Smooth muscle cell (in vitro differentiated cells): Measurements from ENCODE around the gene CTAGE1. TPM values are rescaled to one million over a fixed set of nuclear protein-coding genes. Genes with fewer than 3 reads are reported as not detected.

Experiments used
- DNase-seq: peaks from one replicate; lab custom pipeline; 2025; ENCODE audit not compliant: unreplicated experiment; lab: John Stamatoyannopoulos, UW
- H2AFZ ChIP-seq: fragments of 200-600 bp; sonication (generic); 2 replicates; pipeline ENCODE4 v1.6.0; 2016; ENCODE audit warnings: antibody characterized with exemption, low read depth, mild to moderate bottlenecking
- H3F3A ChIP-seq: fragments of 200-600 bp; sonication (generic); 2 replicates; pipeline ENCODE4 v1.6.0; 2017; ENCODE audit warnings: antibody characterized with exemption, low read depth
- H3K27ac ChIP-seq: fragments of 200-600 bp; sonication (generic); 2 replicates; pipeline ENCODE4 v1.5.1; 2016; ENCODE audit warnings: low read depth, mild to moderate bottlenecking
- H3K27me3 ChIP-seq: fragments of 200-600 bp; sonication (generic); 2 replicates; pipeline ENCODE4 v1.6.1; 2016; ENCODE audit warnings: low read depth, mild to moderate bottlenecking
- H3K36me3 ChIP-seq: fragments of 200-600 bp; sonication (generic); 2 replicates; pipeline ENCODE4 v1.5.1; 2016; ENCODE audit warnings: low read depth
- H3K4me1 ChIP-seq: fragments of 200-600 bp; sonication (generic); 2 replicates; pipeline ENCODE4 v1.5.1; 2016; ENCODE audit warnings: low read depth
- H3K4me2 ChIP-seq: fragments of 200-600 bp; sonication (generic); 2 replicates; pipeline ENCODE4 v1.6.0; 2016; ENCODE audit warnings: mild to moderate bottlenecking
- H3K4me3 ChIP-seq: fragments of 200-600 bp; sonication (generic); 2 replicates; pipeline ENCODE4 v1.5.1; 2016; ENCODE audit warnings: mild to moderate bottlenecking
- H3K79me2 ChIP-seq: fragments of 200-600 bp; sonication (generic); 2 replicates; pipeline ENCODE4 v1.6.0; 2016; ENCODE audit warnings: low read depth, mild to moderate bottlenecking
- H3K9ac ChIP-seq: fragments of 200-600 bp; sonication (generic); 2 replicates; pipeline ENCODE4 v1.6.0; 2016; ENCODE audit warnings: low read depth
- H3K9me3 ChIP-seq: fragments of 200-600 bp; sonication (generic); replicated peaks from 2 replicates; pipeline ENCODE4 v1.5.1; 2016; ENCODE audit warnings: low read depth
- H4K20me1 ChIP-seq: fragments of 200-600 bp; sonication (generic); 2 replicates; pipeline ENCODE4 v1.6.0; 2016; ENCODE audit warnings: low read depth
- WGBS: methylation state at CpG from one replicate; pipeline ENCODE4 v1.1.7; 2016; ENCODE audit warnings: low lambda C conversion rate; 5-methylcytosine and 5-hydroxymethylcytosine counted together
- polyA plus RNA-seq: library from polyadenylated mRNA; unstranded; fragments of >200 nt; fragmentation: Nextera tagmentation; extraction: Ambion mirVana; gene quantifications from 2 replicates; pipeline ENCODE4 v1.2.1, GENCODE V29; 2016
- total RNA-seq: library from RNA; depleted of rRNA; stranded (reverse); fragments of >200 nt; gene quantifications from 2 replicates; pipeline ENCODE4 v1.2.3, GENCODE V29; 2014
- TF ChIP-seq, protein P1 (sequence below): fragments of 200-600 bp; sonication (generic); IDR thresholded peaks from 2 replicates; pipeline ENCODE4 v1.5.1; 2017; ENCODE audit warnings: borderline replicate concordance, mild to moderate bottlenecking, antibody characterized with exemption; ENCODE audit not compliant: insufficient read depth, poor library complexity, severe bottlenecking

The CTAGE1 gene
- total and polyA plus RNA-seq, 2 experiments from 2014 or later: not detected

DNA sequence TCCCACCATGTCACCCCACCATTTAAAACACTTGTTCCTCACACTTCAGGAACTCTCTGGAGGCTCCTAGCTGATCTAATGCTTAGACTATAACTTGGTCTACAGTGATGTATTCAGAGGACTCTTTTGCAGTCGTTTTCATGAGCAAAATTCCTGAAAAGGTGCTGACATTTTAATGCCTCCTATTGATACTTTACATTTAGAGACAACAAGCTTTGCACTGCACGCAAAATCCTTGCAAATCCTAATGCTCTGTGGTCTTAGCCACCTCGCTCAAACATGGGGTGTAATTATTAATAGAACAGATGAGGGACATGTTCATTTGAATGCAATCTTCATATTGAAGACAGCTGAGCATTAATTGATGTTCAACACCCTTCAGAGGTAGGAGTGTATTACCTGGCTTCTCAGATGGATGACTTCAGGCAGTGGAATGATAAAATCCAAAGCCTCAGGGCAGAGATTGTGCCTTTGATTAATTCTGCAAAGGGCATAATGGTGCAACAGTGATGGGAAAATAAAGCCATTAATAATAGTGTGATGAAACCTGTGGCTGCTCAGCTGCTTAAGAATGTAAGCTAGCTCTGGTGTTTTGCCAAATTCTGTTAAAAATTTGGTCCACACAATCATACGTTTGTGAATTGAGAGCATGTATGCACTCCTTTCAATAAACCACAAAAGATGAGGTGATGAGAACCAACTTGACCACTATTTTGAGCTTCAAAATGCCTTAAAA lies 5.4 kb downstream of the CTAGE1 start:
- Histone ChIP-seq H3F3A (no peaks in the 10 kb centered on the region), H4K20me1 (no peaks in the 10 kb centered on the region), H3K4me3 (no peak overlapping the region), H3K4me1 (no peaks in the 10 kb centered on the region), H3K4me2 (no peak overlapping the region), H3K27ac (no peak overlapping the region), H3K27me3 (no peaks in the 10 kb centered on the region), H3K9me3 (no peaks in the 10 kb centered on the region), H3K9ac (no peak overlapping the region), H2AFZ (no peak overlapping the region), H3K36me3 (no peaks in the 10 kb centered on the region), H3K79me2 (no peaks in the 10 kb centered on the region)
- WGBS: 65% methylated on average over 4 of the region's 4 CpGs
- DNase-seq: no peak
- TF ChIP-seq, protein P1, sequence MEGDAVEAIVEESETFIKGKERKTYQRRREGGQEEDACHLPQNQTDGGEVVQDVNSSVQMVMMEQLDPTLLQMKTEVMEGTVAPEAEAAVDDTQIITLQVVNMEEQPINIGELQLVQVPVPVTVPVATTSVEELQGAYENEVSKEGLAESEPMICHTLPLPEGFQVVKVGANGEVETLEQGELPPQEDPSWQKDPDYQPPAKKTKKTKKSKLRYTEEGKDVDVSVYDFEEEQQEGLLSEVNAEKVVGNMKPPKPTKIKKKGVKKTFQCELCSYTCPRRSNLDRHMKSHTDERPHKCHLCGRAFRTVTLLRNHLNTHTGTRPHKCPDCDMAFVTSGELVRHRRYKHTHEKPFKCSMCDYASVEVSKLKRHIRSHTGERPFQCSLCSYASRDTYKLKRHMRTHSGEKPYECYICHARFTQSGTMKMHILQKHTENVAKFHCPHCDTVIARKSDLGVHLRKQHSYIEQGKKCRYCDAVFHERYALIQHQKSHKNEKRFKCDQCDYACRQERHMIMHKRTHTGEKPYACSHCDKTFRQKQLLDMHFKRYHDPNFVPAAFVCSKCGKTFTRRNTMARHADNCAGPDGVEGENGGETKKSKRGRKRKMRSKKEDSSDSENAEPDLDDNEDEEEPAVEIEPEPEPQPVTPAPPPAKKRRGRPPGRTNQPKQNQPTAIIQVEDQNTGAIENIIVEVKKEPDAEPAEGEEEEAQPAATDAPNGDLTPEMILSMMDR: no peak

DNA sequence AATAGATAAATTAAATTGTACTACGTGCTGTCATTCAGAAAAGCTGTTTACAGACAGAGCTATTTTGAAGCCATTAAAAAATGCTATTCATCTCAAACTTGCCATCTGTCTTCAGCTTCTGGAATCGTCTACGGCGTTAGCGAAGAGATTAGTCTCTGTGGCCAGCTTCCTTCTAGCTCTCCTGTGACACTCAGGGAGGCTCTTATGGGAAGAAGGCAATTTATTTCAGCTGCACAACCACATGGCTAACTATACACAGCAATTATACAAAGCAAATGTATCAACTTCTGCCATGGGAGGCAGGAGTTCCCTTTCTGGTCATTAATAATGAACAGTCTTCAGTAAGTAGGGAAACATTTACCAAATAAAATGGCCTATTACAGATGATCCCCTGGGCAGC lies 6.3 kb downstream of the CTAGE1 start:
- Histone ChIP-seq H3F3A (no peaks in the 10 kb centered on the region), H2AFZ (peak overlapping the region; percentile 6), H3K79me2 (no peaks in the 10 kb centered on the region), H3K27ac (no peak overlapping the region), H3K9ac (no peak overlapping the region), H3K9me3 (no peaks in the 10 kb centered on the region), H3K4me1 (no peaks in the 10 kb centered on the region), H3K27me3 (no peaks in the 10 kb centered on the region), H3K4me3 (no peak overlapping the region), H3K36me3 (no peaks in the 10 kb centered on the region), H3K4me2 (no peak overlapping the region), H4K20me1 (no peaks in the 10 kb centered on the region)
- TF ChIP-seq, protein P1: no peak
- WGBS: 27% methylated on average over 5 of the region's 5 CpGs
- no peak for DNase-seq

DNA sequence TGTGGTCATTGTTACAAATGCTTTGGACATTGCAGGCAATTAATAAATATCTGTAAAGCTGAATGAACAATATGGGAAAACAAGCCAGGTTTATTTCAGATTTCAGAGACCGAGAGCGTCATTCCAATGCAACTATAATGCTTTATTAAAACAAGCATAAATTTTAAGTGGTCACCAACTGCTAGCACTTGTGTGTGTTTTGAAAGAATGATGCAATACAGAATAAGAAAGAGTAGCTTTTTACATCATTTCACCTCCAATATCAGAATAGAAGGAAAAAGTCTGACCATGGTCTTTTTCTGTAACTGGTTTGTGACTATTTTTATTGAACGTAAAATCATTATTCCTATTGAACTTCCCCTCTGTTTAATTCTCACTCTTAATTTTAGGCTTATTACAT lies 7.6 kb downstream of the CTAGE1 start:
- Histone ChIP-seq H3K4me2 (no peak overlapping the region), H3K27ac (no peak overlapping the region), H3K9me3 (peaks cover 3% of the 10 kb centered on the region), H4K20me1 (no peaks in the 10 kb centered on the region), H2AFZ (no peak overlapping the region), H3K36me3 (no peaks in the 10 kb centered on the region), H3F3A (no peaks in the 10 kb centered on the region), H3K4me3 (no peak overlapping the region), H3K9ac (no peak overlapping the region), H3K4me1 (no peaks in the 10 kb centered on the region), H3K79me2 (no peaks in the 10 kb centered on the region), H3K27me3 (no peaks in the 10 kb centered on the region)
- 98% methylated on average over 3 of the region's 3 CpGs for WGBS
- DNase-seq: no peak
- TF ChIP-seq, protein P1: no peak

DNA sequence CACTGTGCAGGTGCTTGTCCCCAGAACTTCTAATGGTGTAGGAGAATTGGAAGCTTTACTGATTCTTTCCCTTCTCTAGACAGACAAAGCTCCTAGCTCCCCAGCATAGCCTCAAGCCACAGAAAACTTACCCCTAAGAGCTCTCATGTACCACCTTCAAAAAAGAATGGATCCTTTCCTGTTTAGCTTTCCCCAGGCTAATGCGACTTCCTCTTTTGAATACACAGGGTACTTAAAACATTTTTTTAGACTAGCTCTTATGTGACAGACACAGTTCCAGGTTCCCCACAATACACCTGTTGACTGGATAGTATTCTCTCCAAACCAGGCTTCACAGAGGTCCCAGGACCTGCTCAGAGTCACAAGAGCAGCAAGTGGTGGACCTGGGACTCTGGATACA lies 8.3 kb downstream of the CTAGE1 start:
- Histone ChIP-seq H3K4me3 (no peak overlapping the region), H4K20me1 (no peaks in the 10 kb centered on the region), H3K79me2 (no peaks in the 10 kb centered on the region), H3K9me3 (peaks cover 5% of the 10 kb centered on the region), H3K27ac (no peak overlapping the region), H3K4me1 (no peaks in the 10 kb centered on the region), H2AFZ (no peak overlapping the region), H3K27me3 (no peaks in the 10 kb centered on the region), H3K9ac (no peak overlapping the region), H3K36me3 (no peaks in the 10 kb centered on the region), H3K4me2 (no peak overlapping the region), H3F3A (no peaks in the 10 kb centered on the region)
- 97% methylated on average over 1 of the region's 1 CpG for WGBS
- TF ChIP-seq, protein P1: no peak
- DNase-seq: no peak
